Adrenal gland (tissue), 12 donors: ENCODE measurements around the gene LPCAT2. TPM values are rescaled to one million over a fixed set of nuclear protein-coding genes. Genes with fewer than 3 reads are reported as not detected.

Experiments
- DNase-seq, 7 donors: peaks; one replicate each; pipeline ENCODE4 v3.0.0-alpha.2; 2019 to 2020
- H3K27ac ChIP-seq, 5 donors: fragments of 200-600 bp; sonication (generic) in 4 of 5; 1 replicate in 3 of 5; 2 replicates in 2 of 5; pipeline versions ENCODE4 v1.5.1 to v1.8.0; 2016 to 2020; ENCODE audit warnings: mild to moderate bottlenecking in 1 of 5
- H3K27me3 ChIP-seq: fragments of 200-600 bp; 2 replicates; pipeline ENCODE4 v1.8.0; 2021
- H3K36me3 ChIP-seq, 2 donors: fragments of 200-600 bp; replicated peaks in 1 of 2; 1 replicate in 1 of 2; 2 replicates in 1 of 2; pipeline versions ENCODE4 v1.5.1 to v1.8.0; 2018 to 2022
- H3K4me1 ChIP-seq, 2 donors: fragments of 200-600 bp; replicated peaks in 1 of 2; 1 replicate in 1 of 2; 2 replicates in 1 of 2; pipeline versions ENCODE4 v1.5.1 to v1.8.0; 2018 to 2021
- H3K4me3 ChIP-seq, 4 donors: fragments of 200-600 bp; sonication (generic) in 3 of 4; one replicate each; pipeline ENCODE4 v1.5.1; 2016 to 2018
- H3K9me3 ChIP-seq, 3 donors: fragments of 200-600 bp; sonication (generic) in 1 of 3; replicated peaks in 1 of 3; 1 replicate in 2 of 3; 2 replicates in 1 of 3; pipeline versions ENCODE4 v1.5.1 to v1.8.0; 2016 to 2021
- CTCF ChIP-seq, 6 experiments: fragments of 450-650 bp in 4 of 6; fragments of 200-600 bp in 2 of 6; sonication (generic) in 1 of 6; IDR thresholded peaks; 1 replicate in 5 of 6; 2 replicates in 1 of 6; pipeline versions ENCODE4 v1.5.1 to v1.8.0; 2016 to 2021; ENCODE audit warnings: antibody characterized with exemption in 6 of 6, mild to moderate bottlenecking in 2 of 6, moderate library complexity in 1 of 6
- POLR2A ChIP-seq, 2 donors: fragments of 450-650 bp; IDR thresholded peaks; one replicate each; pipeline ENCODE4 v1.6.1; 2017; ENCODE audit warnings: antibody characterized with exemption in 2 of 2, mild to moderate bottlenecking in 2 of 2, moderate library complexity in 1 of 2
- WGBS, 4 donors: extraction: QIAGEN DNeasy Blood & Tissue Kit in 2 of 4; methylation state at CpG; one replicate each; pipeline versions ENCODE4 v1.1.5 to v1.1.7; 2013 to 2017; 5-methylcytosine and 5-hydroxymethylcytosine counted together
- intact Hi-C, 2 donors: fragments of 100-400 bp; cut with DNase I; formaldehyde crosslinking; loops; one replicate each; pipeline versions ENCODE4 v1.14.1 to v1.15.0; 2022 to 2023
- polyA plus RNA-seq, 3 donors: library from polyadenylated mRNA; stranded (reverse); fragments of 200-250 nt in 2 of 3; fragments of 350-450 nt in 1 of 3; fragmentation: Illumina TruSeq in 1 of 3; extraction: RNeasy Lipid Tissue Mini Kit (QIAGEN cat#74804) in 1 of 3; gene quantifications; one replicate each; pipeline ENCODE4 v1.2.3, GENCODE V29; 2013 to 2014
- total RNA-seq, 9 donors: library from RNA; depleted of rRNA in 4 of 9; stranded (reverse); fragments of >200 nt in 4 of 9; fragments of 120-200 nt in 1 of 9; fragmentation: NEBNext Ultra II Directional in 1 of 9; extraction: Animal tissue kit (Norgen Biotek cat#: 25700) in 1 of 9; gene quantifications; one replicate each; pipeline versions ENCODE4 v1.1.0 to v1.2.4, GENCODE V29; 2013 to 2023
- donor health status: healthy with polysubstance abuse.
- donor health status: Bipolar disorder and iron deficiency.
- donor health status: DM: yes; HTN: yes; CAD: no.
- donor health status: DM: no; HTN: no; CAD: no.
- donor health status: DM: no; HTN: no; CAD: no.
- donor health status: DM: yes; HTN: yes; CAD: no.

The LPCAT2 gene
- total and polyA plus RNA-seq, 12 donors: 7.1 to 33.1 (median 16.4) TPM

GRCh38 chr16:55465077-55465896 lies 43.6 kb upstream of the LPCAT2 start:
- H3K4me3 ChIP-seq: no peak overlapping the region
- peak; percentile 79 to 97 (median 90) for DNase-seq
- intact Hi-C loops: loop anchor here (2.0 to 5.0 kb wide), 4 partner anchors 77 to 382 kb away; no protein-coding TSS in a partner anchor
- WGBS, 4 donors: 29 to 33% (median 30%) methylated on average over 14 to 19 of the region's 19 CpGs
- no peaks in the 10 kb centered on the region for H3K27me3 ChIP-seq
- TF ChIP-seq CTCF (IDR thresholded peaks at IDR 0.05): peak; percentile 100
- TF ChIP-seq POLR2A (IDR thresholded peaks at IDR 0.05): peak in 1 of 2 donors; percentile 28
- H3K36me3 ChIP-seq: no peaks in the 10 kb centered on the region
- H3K9me3 ChIP-seq: no peaks in the 10 kb centered on the region
- H3K4me1 ChIP-seq: no peaks in the 10 kb centered on the region
- H3K27ac ChIP-seq: no peak overlapping the region

GRCh38 chr16:55466209-55466608 lies 42.7 kb upstream of the LPCAT2 start:
- Histone ChIP-seq H3K9me3 (no peaks in the 10 kb centered on the region), H3K4me3 (no peak overlapping the region), H3K36me3 (no peaks in the 10 kb centered on the region), H3K27ac (no peak overlapping the region), H3K4me1 (no peaks in the 10 kb centered on the region), H3K27me3 (no peaks in the 10 kb centered on the region)
- TF ChIP-seq CTCF (IDR thresholded peaks at IDR 0.05) (no peak), POLR2A (IDR thresholded peaks at IDR 0.05) (no peak)
- 87 to 93% (median 90%) methylated on average over 4 of the region's 4 CpGs for WGBS, 4 donors
- intact Hi-C loops: loop anchor here (5.0 kb wide), 2 partner anchors 76 to 381 kb away; no protein-coding TSS in a partner anchor
- no peak for DNase-seq

- WGBS, 4 donors: 83 to 92% (median 87%) methylated on average over 3 of the region's 3 CpGs; no CpG with 5 or more reads in 1 of the 4 donors
- TF ChIP-seq CTCF (IDR thresholded peaks at IDR 0.05) (no peak), POLR2A (IDR thresholded peaks at IDR 0.05) (no peak)
- Histone ChIP-seq H3K27ac (no peak overlapping the region), H3K36me3 (no peaks in the 10 kb centered on the region), H3K4me1 (peaks cover 0 to 4% of the 10 kb centered on the region in 2 donors), H3K4me3 (no peak overlapping the region), H3K9me3 (no peaks in the 10 kb centered on the region), H3K27me3 (no peaks in the 10 kb centered on the region)
- intact Hi-C loops: loop anchor here (5.0 kb wide), 2 partner anchors 74 to 379 kb away; no protein-coding TSS in a partner anchor
- DNase-seq: no peak
These were observed 41.0 kb upstream of the LPCAT2 start for GRCh38 chr16:55467898-55468297.

GRCh38 chr16:55468352-55468990 lies 40.4 kb upstream of the LPCAT2 start:
- no peak overlapping the region for H3K27ac ChIP-seq
- TF ChIP-seq POLR2A (IDR thresholded peaks at IDR 0.05) (no peak), CTCF (IDR thresholded peaks at IDR 0.05) (no peak)
- peaks cover 0 to 4% of the 10 kb centered on the region in 2 donors for H3K4me1 ChIP-seq
- WGBS, 4 donors: 81 to 90% (median 85%) methylated on average over 5 to 7 of the region's 7 CpGs
- no peaks in the 10 kb centered on the region for H3K27me3 ChIP-seq
- H3K9me3 ChIP-seq: no peaks in the 10 kb centered on the region
- intact Hi-C loops: loop anchor here (5.0 kb wide), 2 partner anchors 74 to 379 kb away; no protein-coding TSS in a partner anchor
- peak in 1 of 7 donors; percentile 35 for DNase-seq
- no peak overlapping the region for H3K4me3 ChIP-seq
- H3K36me3 ChIP-seq: no peaks in the 10 kb centered on the region
